DND-41 (cell line): ENCODE measurements around the gene APBB1IP.
A peak's percentile ranks its signal among the peaks of the same experiment; 100 is the strongest.
"Not testable (repeated sequence)": the region's sequence is repeated elsewhere in the genome, so short reads cannot be mapped to it uniquely, and the experiment has no call there.

Experiments
- ATAC-seq: fragments of 200-7000 bp; cut with Tn5 transposase; 3 replicates; pipeline ENCODE4 v1.9.1; 2021; ENCODE audit warnings: low read depth; ENCODE audit not compliant: insufficient read depth
- DNase-seq: peaks from one replicate; pipeline ENCODE4 v3.0.0-alpha.2; 2020
- H2AFZ ChIP-seq: 2 replicates; pipeline ENCODE4 v1.6.0; 2012; ENCODE audit warnings: low read depth, low read length
- H3K27ac ChIP-seq: 2 replicates; pipeline ENCODE4 v1.5.1; 2012; ENCODE audit warnings: low read length, inconsistent platforms
- H3K27me3 ChIP-seq: fragments of 200-600 bp; sonication (generic); 2 replicates; pipeline ENCODE4 v1.6.0; 2012; ENCODE audit warnings: low read length, mild to moderate bottlenecking, inconsistent platforms; ENCODE audit not compliant: insufficient read depth, poor library complexity
- H3K36me3 ChIP-seq: 2 replicates; pipeline ENCODE4 v1.5.1; 2012; ENCODE audit warnings: low read length, inconsistent platforms; ENCODE audit not compliant: insufficient read depth
- H3K4me1 ChIP-seq: 2 replicates; pipeline ENCODE4 v1.5.1; 2012; ENCODE audit warnings: mild to moderate bottlenecking, low read length; ENCODE audit not compliant: insufficient read depth
- H3K4me2 ChIP-seq: 2 replicates; pipeline ENCODE4 v1.6.0; 2012; ENCODE audit warnings: mild to moderate bottlenecking, moderate library complexity, low read length, inconsistent platforms; ENCODE audit not compliant: insufficient read depth
- H3K4me3 ChIP-seq, 2 experiments: fragments of 200-600 bp in 1 of 2; shearing (Covaris generic) in 1 of 2; 2 replicates each; pipeline ENCODE4 v1.5.1; 2012 to 2016; ENCODE audit warnings: inconsistent platforms in 2 of 2, low read length in 2 of 2, mild to moderate bottlenecking in 2 of 2, low read depth in 1 of 2, moderate library complexity in 1 of 2
- H3K79me2 ChIP-seq: 2 replicates; pipeline ENCODE4 v1.6.0; 2012; ENCODE audit warnings: low read length, inconsistent platforms; ENCODE audit not compliant: insufficient read depth
- H3K9ac ChIP-seq: 2 replicates; pipeline ENCODE4 v1.6.0; 2012; ENCODE audit warnings: low read depth, mild to moderate bottlenecking, inconsistent platforms, low read length, moderate library complexity
- H3K9me3 ChIP-seq: 2 replicates; pipeline ENCODE4 v1.5.1; 2012; ENCODE audit warnings: low read length, moderate library complexity, mild to moderate bottlenecking, inconsistent platforms; ENCODE audit not compliant: insufficient read depth, severe bottlenecking
- H4K20me1 ChIP-seq: 2 replicates; pipeline ENCODE4 v1.6.0; 2012; ENCODE audit warnings: low read length; ENCODE audit not compliant: insufficient read depth
- CTCF ChIP-seq: IDR thresholded peaks from 2 replicates; pipeline ENCODE4 v1.5.1; 2012; ENCODE audit warnings: borderline replicate concordance, low read length, moderate library complexity, mild to moderate bottlenecking; ENCODE audit not compliant: poor library complexity, severe bottlenecking; ENCODE audit errors: extremely low read depth
- EZH2 ChIP-seq: IDR thresholded peaks from 3 replicates; pipeline ENCODE4 v1.6.1; 2012; ENCODE audit warnings: borderline replicate concordance, low read depth, mild to moderate bottlenecking, moderate library complexity, low read length, inconsistent platforms; ENCODE audit not compliant: severe bottlenecking

The APBB1IP gene

GRCh38 chr10:26474026-26474425 lies 35.9 kb downstream of the APBB1IP start:
- Histone ChIP-seq H3K79me2 (peaks cover 91% of the 10 kb centered on the region), H3K4me2 (no peak overlapping the region), H3K27me3 (no peaks in the 10 kb centered on the region), H3K9ac (0 out of 2 replicates have a peak overlapping the region, but pooled peaks have one; percentile 6), H3K4me1 (peaks cover 97% of the 10 kb centered on the region), H3K4me3 (no peak overlapping the region), H3K9me3 (no peaks in the 10 kb centered on the region), H3K36me3 (peaks cover 29% of the 10 kb centered on the region), H3K27ac (peak overlapping the region; percentile 82), H4K20me1 (peaks cover 16% of the 10 kb centered on the region; the same call in 1 of the 2 replicates), H2AFZ (no peak overlapping the region)
- TF ChIP-seq CTCF (no peak), EZH2 (no peak)
- ATAC-seq: no peak
- DNase-seq: no peak

GRCh38 chr10:26474845-26475244 lies 36.7 kb downstream of the APBB1IP start:
- not testable (repeated sequence) for ATAC-seq, H3K4me2 ChIP-seq, H3K27me3 ChIP-seq, H3K4me3 ChIP-seq, H2AFZ ChIP-seq, DNase-seq, H3K9me3 ChIP-seq
- H3K27ac ChIP-seq: peak overlapping the region; percentile 82
- peak overlapping the region; percentile 37; the same call in 1 of the 2 replicates for H3K9ac ChIP-seq
- H3K4me1 ChIP-seq: peaks cover 97% of the 10 kb centered on the region
- H3K36me3 ChIP-seq: peaks cover 26% of the 10 kb centered on the region
- peaks cover 87% of the 10 kb centered on the region for H3K79me2 ChIP-seq
- peaks cover 13% of the 10 kb centered on the region; the same call in 1 of the 2 replicates for H4K20me1 ChIP-seq

GRCh38 chr10:26475386-26475785 lies 37.2 kb downstream of the APBB1IP start:
- DNase-seq (peak; percentile 61), ATAC-seq (peak; percentile 37)
- H3K27me3 ChIP-seq: no peaks in the 10 kb centered on the region
- H3K79me2 ChIP-seq: peaks cover 87% of the 10 kb centered on the region
- no peaks in the 10 kb centered on the region for H3K9me3 ChIP-seq
- H3K9ac ChIP-seq: peak overlapping the region; percentile 37
- H3K4me2 ChIP-seq: peak overlapping the region; percentile 27
- TF ChIP-seq EZH2: no peak
- no peak for TF ChIP-seq CTCF
- peaks cover 27% of the 10 kb centered on the region for H3K36me3 ChIP-seq
- H3K4me1 ChIP-seq: peaks cover 98% of the 10 kb centered on the region
- peak overlapping the region; percentile 82 for H3K27ac ChIP-seq
- H2AFZ ChIP-seq: no peak overlapping the region
- H4K20me1 ChIP-seq: peaks cover 11% of the 10 kb centered on the region; the same call in 1 of the 2 replicates
- no peak overlapping the region for H3K4me3 ChIP-seq

- Histone ChIP-seq H3K9ac (peak overlapping the region; percentile 40), H3K27me3 (no peaks in the 10 kb centered on the region), H3K4me3 (no peak overlapping the region; a peak in 1 of 4 replicates), H3K27ac (peak overlapping the region; percentile 82), H3K36me3 (peaks cover 14% of the 10 kb centered on the region), H2AFZ (no peak overlapping the region), H3K4me1 (peaks cover 99% of the 10 kb centered on the region), H3K4me2 (peak overlapping the region; percentile 33), H3K9me3 (no peaks in the 10 kb centered on the region), H3K79me2 (peaks cover 86% of the 10 kb centered on the region), H4K20me1 (peaks cover 4% of the 10 kb centered on the region; the same call in 1 of the 2 replicates)
- TF ChIP-seq CTCF: no peak
- no peak for TF ChIP-seq EZH2
- DNase-seq: no peak
- ATAC-seq: no peak
Measured at GRCh38 chr10:26477501-26477900, 39.4 kb downstream of the APBB1IP start.
